GM18499 (cell line): Measurements from ENCODE around the gene LRCOL1.

Experiments
- ATAC-seq: cut with Tn5 transposase; IDR thresholded peaks from one replicate; pipeline ENCODE4 v1.9.1; 2021; ENCODE audit warnings: moderate number of reproducible peaks; ENCODE audit not compliant: insufficient read depth, unreplicated experiment

Gene LRCOL1

GRCh38 chr12:132571051-132571450 lies 39.3 kb downstream of the LRCOL1 start:
- ATAC-seq = no peak

DNA sequence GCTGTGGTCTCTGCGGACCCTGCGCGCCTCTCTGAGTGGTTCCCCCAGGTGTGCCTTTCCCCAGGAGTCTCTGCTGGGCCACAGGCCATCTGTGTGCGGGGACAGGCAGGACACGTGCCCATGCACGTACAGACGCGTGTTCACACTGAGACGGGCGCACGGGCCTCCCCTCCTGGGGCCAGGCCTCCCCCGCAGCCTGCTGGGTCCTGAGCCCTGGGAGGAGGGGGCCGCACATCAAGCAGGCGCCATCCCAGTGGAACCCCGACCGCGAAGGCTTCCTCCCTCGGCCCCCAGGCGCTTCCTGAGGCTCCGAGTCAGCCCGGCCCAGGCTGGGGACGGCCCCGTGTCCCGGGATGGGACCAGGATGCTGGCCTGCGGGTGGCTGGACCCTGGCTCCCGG lies 39.7 kb downstream of the LRCOL1 start:
- ATAC-seq = no peak

DNA sequence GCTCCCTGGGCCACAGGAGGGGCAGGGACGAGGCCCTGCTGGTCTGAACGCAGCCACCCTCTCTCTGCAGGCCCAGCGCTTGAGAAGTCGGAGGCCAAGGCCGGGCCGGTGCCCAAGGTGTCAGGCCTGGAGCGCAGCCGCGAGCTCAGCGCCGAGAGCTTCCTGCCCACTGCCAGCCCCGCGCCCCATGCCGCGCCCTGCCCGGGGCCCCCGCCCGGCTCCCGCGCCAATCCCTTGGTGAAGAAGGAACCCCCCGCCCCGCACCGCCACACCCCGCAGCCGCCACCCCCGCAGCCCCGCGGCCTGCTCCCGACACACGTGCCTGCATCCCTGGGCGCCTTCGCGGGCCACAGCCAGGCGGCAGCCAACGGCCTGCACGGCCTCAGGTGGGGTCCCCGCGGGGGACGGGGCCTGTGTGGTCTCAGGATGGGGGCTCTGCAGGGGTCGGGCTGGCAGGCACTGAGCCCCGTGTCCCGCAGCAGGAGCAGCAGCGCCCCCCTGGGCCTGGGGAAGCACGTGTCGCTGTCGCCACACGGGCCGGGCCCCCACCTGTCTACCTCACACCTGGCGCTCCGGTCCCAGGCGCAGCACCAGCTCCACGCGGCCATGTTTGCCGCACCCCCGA lies 40.4 kb downstream of the LRCOL1 start:
- no peak for ATAC-seq

GRCh38 chr12:132568826-132569480 lies 41.4 kb downstream of the LRCOL1 start:
- ATAC-seq = no peak

DNA sequence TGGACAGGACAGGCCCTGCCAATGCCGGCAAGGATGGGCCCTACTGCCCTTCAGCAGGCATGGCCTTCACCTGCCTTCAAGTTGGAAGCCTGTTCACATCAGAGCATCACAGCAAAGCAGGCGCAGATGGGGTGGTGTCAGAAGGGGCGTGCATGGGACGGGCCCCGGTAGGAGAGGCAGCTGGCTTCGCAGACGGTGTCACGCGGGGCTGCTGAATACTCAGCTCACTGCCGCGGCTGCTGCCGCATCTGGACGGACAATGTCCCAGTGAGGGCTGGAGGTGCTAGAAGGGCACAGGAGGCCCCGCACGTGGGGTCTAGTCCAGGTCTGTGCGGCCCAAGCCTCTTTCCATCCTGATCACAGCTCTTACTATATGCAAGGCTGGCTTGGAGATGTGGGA lies 42.1 kb downstream of the LRCOL1 start:
- no peak for ATAC-seq

- ATAC-seq = no peak
Observed at GRCh38 chr12:132566516-132567131, 43.8 kb downstream of the LRCOL1 start.

- no peak for ATAC-seq
Observed at GRCh38 chr12:132565365-132565764, 45.0 kb downstream of the LRCOL1 start.

DNA sequence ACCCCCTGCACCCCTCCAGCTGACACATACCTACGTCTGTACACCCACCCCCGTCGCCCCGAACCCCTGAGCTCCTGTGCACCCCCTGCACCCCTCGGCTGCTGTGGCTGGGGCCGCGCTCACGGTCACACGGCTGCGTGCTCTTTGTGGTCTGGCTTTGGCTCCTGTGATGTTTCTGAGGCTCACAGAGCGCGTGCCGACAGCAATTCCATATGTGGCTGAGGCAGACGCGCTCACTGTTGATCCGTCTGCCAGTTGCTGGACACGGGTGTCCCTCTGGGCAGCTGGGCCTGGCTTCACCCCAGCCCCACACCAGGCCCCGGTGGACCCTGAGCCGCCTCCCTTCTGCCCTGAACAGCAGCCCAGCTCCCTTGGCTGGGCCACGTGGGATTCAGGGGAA lies 46.5 kb downstream of the LRCOL1 start:
- no peak for ATAC-seq

DNA sequence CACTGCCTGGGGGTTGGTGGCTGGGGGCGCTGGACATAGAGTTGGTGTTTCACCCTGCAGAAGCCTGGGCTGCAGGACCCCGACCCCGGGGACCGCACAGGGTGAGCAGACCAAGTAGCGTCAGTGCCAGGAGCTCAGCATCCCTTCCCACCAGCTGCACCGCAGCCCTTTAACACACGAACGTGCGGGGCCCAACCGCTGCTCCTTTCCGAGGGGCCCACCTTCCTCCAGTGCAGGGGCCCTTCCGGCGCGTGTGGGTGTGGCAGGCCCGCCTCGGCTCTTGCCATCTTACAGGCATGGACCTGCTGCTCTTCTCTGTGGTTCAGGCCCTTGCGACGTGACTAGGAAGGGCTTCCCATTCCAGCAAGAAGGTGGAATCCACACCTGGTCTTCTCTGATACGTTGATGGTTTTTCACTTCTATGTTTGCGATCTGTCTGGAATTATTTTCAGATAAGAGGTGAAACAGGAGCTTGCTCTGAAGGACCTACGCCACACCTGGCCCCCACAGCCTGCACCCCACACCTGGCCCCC lies 47.8 kb downstream of the LRCOL1 start:
- ATAC-seq = no peak

DNA sequence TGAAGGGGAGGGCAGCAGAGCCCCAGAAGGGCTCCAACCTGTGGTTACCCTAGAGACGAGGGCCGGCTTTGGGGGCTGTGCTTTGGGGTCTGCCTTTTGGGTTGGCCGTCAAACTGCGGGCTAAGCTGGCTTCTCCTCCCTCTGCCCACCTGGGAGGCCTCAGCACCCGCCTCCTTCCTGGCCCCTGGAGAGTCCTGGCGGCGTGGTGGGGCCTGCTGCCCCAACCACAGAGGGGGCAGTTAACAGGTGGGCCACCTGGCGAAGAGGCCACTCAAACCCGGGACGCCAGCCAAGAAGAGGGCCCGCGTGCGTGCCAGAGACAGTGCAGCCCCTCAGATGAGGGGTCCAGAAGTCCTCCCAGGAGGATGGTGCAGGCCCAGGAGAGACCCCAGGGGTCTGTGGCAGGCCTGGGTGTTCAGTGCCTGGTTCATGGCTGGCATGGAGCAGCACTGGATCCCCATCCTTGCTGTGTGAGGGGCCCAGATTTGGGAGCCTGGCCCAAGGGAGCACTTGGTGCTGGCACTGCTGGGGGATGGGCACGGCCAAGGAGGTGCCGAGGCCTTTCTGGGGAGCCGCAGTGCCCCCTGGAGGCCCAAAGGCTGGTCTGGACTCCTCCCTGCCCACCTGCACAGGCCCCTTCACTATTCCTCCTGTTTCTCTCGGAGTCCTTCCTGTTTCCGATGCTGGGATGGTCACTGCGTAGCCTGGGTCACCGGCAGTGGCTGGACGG lies 48.8 kb downstream of the LRCOL1 start:
- ATAC-seq = no peak

DNA sequence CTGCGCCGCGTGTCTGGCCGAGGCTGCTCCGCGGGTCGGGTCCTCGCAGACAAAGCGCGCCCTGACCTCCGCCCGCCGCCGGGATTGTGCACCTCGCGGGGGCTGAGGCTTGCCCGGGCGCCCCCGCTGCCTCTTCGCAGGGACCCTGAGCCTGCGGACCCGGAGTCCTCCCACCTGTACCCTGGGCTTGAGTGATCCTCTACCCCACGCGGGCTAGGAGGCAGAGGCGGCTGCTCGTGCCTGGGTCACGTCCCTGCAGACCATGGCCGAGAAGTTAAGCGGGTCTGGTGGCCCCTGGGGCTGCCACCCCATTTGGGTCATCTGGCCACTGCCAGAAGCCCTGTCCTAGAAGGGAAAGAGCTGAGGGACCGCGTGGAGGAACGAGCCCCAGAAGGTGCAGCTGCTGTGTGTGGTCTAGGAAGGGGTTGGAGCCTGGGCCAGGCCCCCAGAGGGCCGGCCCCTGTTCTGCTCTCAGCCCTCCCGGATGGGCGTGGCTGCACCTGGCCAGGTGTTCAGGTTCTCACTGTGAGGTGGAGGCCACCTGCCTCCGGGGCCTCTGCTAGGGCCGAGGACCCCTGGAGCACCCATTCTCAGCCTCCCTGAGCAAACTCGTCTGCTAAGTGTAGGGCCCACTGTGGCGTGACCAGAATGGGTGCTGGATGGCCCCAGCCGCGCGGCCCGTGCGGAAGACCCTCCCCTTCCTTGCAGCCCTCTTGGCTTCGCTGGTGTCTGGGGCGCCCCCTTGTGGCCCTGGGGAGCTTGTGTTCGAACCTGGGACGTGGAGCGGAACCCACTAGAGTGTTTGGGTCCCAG lies 49.6 kb downstream of the LRCOL1 start:
- no peak for ATAC-seq

GRCh38 chr12:132560364-132560613 lies 50.1 kb downstream of the LRCOL1 start:
- no peak for ATAC-seq

GRCh38 chr12:132559652-132560363 lies 50.6 kb downstream of the LRCOL1 start:
- ATAC-seq = no peak

DNA sequence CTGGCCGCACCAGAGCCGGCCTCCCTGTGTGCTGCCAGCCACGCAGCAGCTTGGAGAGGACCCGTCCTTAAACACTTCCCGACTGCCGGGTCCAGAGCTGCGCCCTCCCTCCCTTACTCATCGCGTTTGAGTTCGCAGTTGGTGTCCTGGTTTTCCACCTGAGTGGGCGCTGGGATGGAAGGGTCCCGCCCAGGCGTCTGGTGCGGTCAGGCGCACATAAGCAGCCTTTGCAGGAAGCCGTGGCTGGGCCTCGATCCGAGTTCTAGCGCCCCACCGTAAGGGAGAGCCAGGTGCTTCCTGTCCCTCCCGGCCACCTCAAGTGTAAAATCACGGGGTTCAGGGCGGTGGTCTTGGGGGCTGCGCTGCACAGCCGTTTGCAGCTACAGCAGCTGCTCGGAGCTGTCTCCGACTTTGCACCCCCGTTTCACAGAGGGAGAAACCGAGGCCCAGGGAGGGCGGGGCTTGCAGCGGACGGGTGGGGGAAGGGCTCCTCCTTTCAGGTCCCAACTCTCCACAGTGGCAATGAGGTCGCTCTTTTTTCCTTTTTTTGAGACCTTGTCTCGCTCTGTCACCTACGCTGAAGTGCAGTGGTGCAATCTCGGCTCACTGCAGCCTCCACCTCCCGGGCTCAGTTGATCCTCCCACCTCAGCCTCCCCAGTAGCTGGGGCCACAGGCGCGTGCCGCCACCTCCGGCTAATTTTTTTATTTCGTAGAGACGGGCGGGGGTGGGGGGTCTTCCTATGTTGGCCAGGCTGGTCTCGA lies 51.3 kb downstream of the LRCOL1 start:
- ATAC-seq = no peak

DNA sequence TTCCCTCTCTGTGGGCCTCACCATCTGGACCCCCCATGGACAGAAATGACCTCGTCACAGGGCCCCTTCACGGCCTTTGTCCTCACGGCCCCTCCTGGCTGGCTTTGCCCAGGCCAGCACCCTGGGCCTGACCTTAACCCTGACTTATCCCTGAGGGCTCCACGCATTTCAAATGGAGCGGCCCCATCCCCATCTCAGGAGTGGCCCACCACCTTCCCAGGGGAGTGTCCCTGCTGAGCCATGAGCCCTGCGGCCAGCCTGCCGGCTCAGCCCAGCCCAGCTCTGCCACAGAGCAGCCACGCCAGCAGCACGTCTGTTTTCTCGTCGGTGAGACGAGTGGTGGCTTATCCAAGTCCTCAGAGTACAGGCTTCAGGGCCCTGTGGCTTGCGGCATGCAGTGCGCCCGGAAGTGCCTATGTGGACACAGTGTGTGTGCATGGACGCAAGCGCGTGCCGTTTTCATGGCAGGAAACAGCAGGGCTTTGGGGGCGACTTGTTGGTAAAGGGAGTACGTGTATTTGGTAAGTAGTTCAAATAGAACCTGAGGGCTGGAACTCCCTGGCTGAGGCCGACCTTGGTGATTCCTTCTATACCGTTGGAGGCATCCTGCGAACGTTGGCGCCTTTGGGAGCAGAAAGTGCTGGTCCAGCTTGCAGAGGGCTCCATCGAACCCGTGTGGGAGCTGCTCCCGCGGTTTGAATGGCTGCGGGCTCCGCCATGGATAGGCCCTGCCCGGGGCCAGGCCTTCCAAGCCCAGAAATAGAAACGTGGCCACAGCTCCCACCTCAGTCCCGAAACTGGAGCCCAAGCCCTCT lies 52.1 kb downstream of the LRCOL1 start:
- no peak for ATAC-seq

GRCh38 chr12:132557291-132558015 lies 52.9 kb downstream of the LRCOL1 start:
- ATAC-seq = no peak

DNA sequence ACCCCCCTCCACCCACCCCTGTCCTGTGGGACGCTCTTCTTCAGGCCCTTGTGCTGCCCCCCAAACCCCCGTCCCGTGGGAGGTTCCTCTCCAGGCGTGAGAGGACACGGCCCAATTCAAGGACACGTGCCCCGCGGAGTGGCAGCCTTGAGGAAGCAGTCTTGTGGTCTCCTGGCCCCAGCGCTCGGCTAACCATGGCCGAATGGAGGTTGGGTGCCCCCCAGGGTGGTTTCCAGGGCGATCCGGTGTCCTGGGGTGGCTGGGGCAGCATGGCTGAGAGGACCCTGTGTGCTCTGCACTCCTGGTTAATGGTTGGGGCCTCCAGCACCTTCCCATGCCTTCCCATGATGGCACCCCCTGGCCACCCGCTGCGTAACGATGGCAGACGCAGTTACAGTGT lies 53.6 kb downstream of the LRCOL1 start:
- no peak for ATAC-seq

DNA sequence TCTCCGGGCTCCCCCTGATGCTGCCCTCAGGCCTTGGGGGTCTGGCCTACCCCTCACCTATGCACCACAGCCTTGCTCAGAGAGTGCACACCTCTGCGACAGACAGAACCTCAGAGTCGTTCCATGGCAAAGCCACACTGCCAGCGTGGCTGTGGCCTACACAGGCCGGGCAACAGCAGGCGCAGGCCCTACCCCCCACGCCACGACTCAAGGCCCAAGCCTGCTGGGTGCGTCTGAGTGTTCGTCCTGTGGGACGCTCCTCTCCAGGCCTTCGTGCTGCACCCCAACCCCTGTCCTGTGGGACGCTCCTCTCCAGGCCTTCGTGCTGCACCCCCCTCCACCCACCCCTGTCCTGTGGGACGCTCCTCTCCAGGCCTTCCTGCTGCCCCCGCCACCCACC lies 54.2 kb downstream of the LRCOL1 start:
- no peak for ATAC-seq
